NT2/D1 (cell line): ENCODE measurements around the gene BRIP1.

Experiments
- DNase-seq: peaks from one replicate; pipeline ENCODE4 v3.0.0-alpha.2; 2011; ENCODE audit warnings: low read depth, low spot score
- H3K27me3 ChIP-seq: 2 replicates; pipeline ENCODE4 v1.6.0; 2011; ENCODE audit warnings: mild to moderate bottlenecking; ENCODE audit not compliant: insufficient read length, insufficient read depth
- H3K36me3 ChIP-seq: 2 replicates; pipeline ENCODE4 v1.6.1; 2011; ENCODE audit warnings: mild to moderate bottlenecking, low read length, mixed read lengths; ENCODE audit not compliant: insufficient read depth, insufficient read length
- H3K4me1 ChIP-seq: 2 replicates; pipeline ENCODE4 v1.5.1; 2011; ENCODE audit not compliant: insufficient read depth, insufficient read length
- H3K4me3 ChIP-seq: 2 replicates; pipeline ENCODE4 v1.5.1; 2011; ENCODE audit warnings: low read depth; ENCODE audit not compliant: insufficient read length
- H3K9ac ChIP-seq: 2 replicates; pipeline ENCODE4 v1.6.0; 2011; ENCODE audit warnings: low read depth; ENCODE audit not compliant: insufficient read length
- H3K9me3 ChIP-seq: 2 replicates; pipeline ENCODE4 v1.5.1; 2011; ENCODE audit warnings: mild to moderate bottlenecking, low read length; ENCODE audit not compliant: insufficient read depth
- SUZ12 ChIP-seq: IDR thresholded peaks from 2 replicates; pipeline ENCODE4 v1.6.1; 2011; ENCODE audit not compliant: insufficient read length, insufficient read depth; ENCODE audit errors: extremely low read depth
- YY1 ChIP-seq: IDR thresholded peaks from 2 replicates; pipeline ENCODE4 v1.6.1; 2011; ENCODE audit not compliant: insufficient read length, insufficient read depth
- ZNF274 ChIP-seq: IDR thresholded peaks from 2 replicates; pipeline ENCODE4 v1.6.1; 2011; ENCODE audit warnings: mild to moderate bottlenecking, low read depth, low read length

Gene BRIP1

DNA sequence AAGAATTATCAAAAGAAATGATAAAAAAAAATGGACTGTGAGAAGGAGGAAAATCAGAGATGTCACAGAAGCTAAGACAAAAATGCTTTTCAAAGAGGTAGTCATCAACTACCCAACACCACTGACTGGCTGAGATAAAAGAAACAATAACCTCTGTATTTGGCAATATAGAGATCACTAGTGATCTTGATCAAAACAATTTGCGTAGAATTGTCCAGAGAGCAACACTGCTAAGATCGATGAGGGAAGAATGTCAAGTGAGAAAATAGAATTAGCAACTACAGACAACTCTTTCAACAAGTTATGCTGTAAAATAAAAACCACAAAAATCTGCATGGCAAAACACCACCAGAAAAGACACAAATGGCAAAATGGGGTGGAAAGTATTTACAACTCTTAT lies 66.0 kb downstream of the BRIP1 start:
- Histone ChIP-seq H3K9ac (no peak overlapping the region), H3K36me3 (peaks cover 46% of the 10 kb centered on the region), H3K4me1 (no peaks in the 10 kb centered on the region), H3K9me3 (no peaks in the 10 kb centered on the region), H3K27me3 (no peaks in the 10 kb centered on the region), H3K4me3 (no peak overlapping the region)
- no peak for DNase-seq
- TF ChIP-seq YY1 (no peak), SUZ12 (no peak), ZNF274 (no peak)

DNA sequence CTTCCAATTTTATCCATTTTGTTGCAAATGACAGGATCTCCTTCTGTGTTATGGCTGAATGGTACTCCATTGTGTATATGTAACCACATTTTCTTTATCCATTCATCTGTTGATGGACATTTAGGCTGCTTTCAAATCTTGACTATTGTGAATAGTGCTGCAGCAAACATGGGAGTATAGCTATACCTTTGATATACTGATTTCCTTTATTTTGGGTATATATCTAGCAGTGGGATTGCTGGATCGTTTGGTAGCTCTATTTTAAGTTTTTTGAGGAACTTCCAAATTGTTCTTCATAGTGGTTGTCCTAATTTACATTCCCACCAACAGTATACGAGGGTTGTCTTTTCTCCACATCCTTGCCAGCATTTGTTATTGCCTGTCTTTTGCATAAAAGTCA lies 67.8 kb downstream of the BRIP1 start:
- no peaks in the 10 kb centered on the region for H3K27me3 ChIP-seq
- no peak overlapping the region for H3K9ac ChIP-seq
- TF ChIP-seq YY1 (no peak), ZNF274 (no peak), SUZ12 (no peak)
- H3K36me3 ChIP-seq, result peaks cover 45% of the 10 kb centered on the region
- DNase-seq, result no peak
- no peaks in the 10 kb centered on the region for H3K4me1 ChIP-seq
- no peak overlapping the region for H3K4me3 ChIP-seq
- H3K9me3 ChIP-seq, result no peaks in the 10 kb centered on the region

DNA sequence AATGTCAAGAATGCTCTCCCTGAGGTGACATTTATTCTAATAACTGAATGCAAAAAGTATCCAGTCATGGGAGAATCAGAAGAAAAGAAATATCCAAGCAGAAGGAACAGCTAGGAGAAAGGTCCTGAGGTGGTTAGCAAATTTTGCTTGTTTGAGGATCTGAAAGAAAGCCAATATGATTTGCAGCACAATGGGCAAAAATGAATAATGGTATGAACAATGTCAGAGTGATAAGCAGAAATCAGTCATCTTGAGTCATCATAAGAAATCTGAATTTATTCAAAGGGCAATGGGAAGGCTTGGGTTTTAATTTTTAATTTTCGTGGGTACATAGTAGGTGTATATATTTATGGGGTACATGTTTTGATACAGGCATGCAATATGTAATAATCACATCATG lies 68.5 kb downstream of the BRIP1 start:
- no peak for TF ChIP-seq ZNF274
- DNase-seq, result no peak
- Histone ChIP-seq H3K9ac (no peak overlapping the region), H3K4me1 (no peaks in the 10 kb centered on the region), H3K4me3 (no peak overlapping the region), H3K27me3 (no peaks in the 10 kb centered on the region), H3K36me3 (peaks cover 42% of the 10 kb centered on the region), H3K9me3 (no peaks in the 10 kb centered on the region)

DNA sequence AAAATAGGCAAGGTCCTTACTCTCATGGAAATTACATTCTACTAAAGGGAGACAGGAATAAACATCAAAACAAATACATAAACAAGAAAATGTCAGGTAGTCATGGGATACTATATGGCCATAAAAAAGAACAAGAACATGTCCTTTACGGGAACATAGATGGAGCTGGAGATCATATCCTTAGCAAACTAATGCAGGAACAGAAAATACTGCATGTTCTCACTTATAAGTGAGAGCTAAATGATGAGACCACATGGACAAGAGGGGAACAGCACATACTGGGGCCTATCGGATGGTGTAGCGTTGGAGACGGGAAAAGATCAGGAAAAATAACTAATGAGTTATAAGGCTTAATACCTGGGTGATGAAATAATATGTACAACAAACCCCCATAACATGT lies 69.1 kb downstream of the BRIP1 start:
- no peak for DNase-seq
- Histone ChIP-seq H3K27me3 (no peaks in the 10 kb centered on the region), H3K4me1 (no peaks in the 10 kb centered on the region), H3K9me3 (no peaks in the 10 kb centered on the region), H3K36me3 (peaks cover 36% of the 10 kb centered on the region), H3K9ac (no peak overlapping the region), H3K4me3 (no peak overlapping the region)
- TF ChIP-seq ZNF274 (no peak), SUZ12 (no peak), YY1 (no peak)

DNA sequence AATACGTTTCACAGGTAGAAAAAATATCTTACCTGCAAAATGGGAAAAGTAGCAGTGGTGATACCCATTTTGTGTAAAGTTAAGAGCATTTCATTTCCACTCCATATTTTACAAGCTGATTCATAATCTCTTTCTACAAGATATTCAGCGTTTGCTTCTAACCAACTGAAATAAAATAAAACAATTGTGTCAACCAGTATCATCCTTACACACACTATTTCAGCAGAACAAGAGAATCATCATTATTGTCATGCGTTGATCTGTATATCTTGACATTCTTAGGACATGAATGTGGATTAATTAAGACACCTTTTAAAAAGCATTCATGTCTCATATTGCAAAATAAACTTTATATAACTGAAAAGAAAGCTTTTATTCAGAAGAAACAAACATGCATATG lies 69.8 kb downstream of the BRIP1 start:
- peaks cover 35% of the 10 kb centered on the region for H3K36me3 ChIP-seq
- no peak overlapping the region for H3K9ac ChIP-seq
- H3K4me1 ChIP-seq, result no peaks in the 10 kb centered on the region
- no peaks in the 10 kb centered on the region for H3K27me3 ChIP-seq
- TF ChIP-seq SUZ12 (no peak), ZNF274 (no peak), YY1 (no peak)
- DNase-seq, result no peak
- no peak overlapping the region for H3K4me3 ChIP-seq
- no peaks in the 10 kb centered on the region for H3K9me3 ChIP-seq

DNA sequence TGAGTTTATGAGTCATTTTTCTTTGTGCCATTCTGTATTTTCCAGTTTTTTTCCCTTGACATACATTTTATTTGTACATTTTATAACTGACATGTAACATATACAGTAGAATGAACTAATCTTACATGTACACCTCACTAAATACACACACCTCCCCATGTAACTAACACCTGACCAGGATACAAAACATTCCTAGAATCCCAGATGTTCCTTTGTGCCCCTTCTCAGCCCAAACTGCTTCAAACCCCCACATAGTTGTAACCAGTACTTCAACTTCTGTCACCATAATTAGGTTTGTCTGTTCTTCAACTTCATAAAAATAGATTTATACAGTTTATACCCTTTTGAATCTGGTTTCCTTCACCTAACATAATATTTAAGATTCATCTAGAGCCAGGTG lies 73.5 kb downstream of the BRIP1 start:
- H3K9ac ChIP-seq, result no peak overlapping the region
- H3K36me3 ChIP-seq, result peaks cover 22% of the 10 kb centered on the region
- no peaks in the 10 kb centered on the region for H3K4me1 ChIP-seq
- TF ChIP-seq SUZ12, result no peak
- no peak for TF ChIP-seq ZNF274
- no peak for TF ChIP-seq YY1
- H3K4me3 ChIP-seq, result no peak overlapping the region
- no peaks in the 10 kb centered on the region for H3K9me3 ChIP-seq
- H3K27me3 ChIP-seq, result no peaks in the 10 kb centered on the region
- no peak for DNase-seq

DNA sequence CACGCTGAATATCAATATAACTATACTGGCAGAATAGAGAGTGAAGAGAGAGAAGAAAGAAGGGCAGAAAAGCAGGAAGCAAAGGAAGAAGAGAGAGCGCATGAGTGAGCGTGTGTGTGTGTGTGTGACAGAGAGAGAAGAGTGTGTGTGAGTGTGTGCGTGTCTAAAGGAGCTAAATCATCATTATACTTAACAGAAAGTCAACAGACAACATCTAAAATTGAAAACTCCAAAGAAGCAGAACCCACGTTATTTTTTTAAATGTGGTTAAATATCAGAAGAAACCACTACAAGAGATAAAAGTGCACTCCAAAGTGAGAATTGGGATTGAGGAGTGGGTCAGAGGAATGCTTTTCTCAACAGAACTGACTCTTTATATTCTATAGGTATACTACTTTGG lies 77.2 kb downstream of the BRIP1 start:
- no peaks in the 10 kb centered on the region for H3K4me1 ChIP-seq
- DNase-seq, result no peak
- no peak overlapping the region for H3K4me3 ChIP-seq
- H3K9me3 ChIP-seq, result no peaks in the 10 kb centered on the region
- no peak overlapping the region for H3K9ac ChIP-seq
- no peak for TF ChIP-seq ZNF274
- no peak for TF ChIP-seq YY1
- TF ChIP-seq SUZ12, result no peak
- no peaks in the 10 kb centered on the region for H3K27me3 ChIP-seq
- peaks cover 21% of the 10 kb centered on the region for H3K36me3 ChIP-seq

DNA sequence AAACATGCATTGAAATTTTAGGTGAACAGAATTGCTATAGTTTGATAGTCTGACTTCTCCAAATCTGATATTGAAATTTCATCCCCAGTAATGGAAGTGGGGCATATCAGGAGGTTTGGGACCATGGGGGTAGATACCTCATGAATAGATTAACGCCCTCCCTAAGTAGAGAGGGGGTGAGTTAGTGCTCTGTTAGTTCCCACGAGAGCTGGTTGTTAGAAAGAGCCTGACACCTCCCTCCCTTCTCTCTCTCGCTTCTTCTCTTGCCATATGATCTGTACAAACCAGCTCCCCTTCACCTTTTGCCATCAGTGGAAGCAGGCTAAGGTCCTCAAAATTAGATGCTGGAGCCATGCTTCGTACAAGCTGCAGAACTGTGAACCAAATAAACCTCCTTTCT lies 78.8 kb downstream of the BRIP1 start:
- Histone ChIP-seq H3K27me3 (no peaks in the 10 kb centered on the region), H3K36me3 (peaks cover 26% of the 10 kb centered on the region), H3K9me3 (no peaks in the 10 kb centered on the region), H3K9ac (no peak overlapping the region), H3K4me1 (no peaks in the 10 kb centered on the region), H3K4me3 (no peak overlapping the region)
- no peak for TF ChIP-seq SUZ12
- no peak for TF ChIP-seq YY1
- no peak for TF ChIP-seq ZNF274
- no peak for DNase-seq
